ENCODE measurements around the gene RBPMS2. TPM values are rescaled to one million over a fixed set of nuclear protein-coding genes. Genes with fewer than 3 reads are reported as not detected.

RBPMS2 gene
- total RNA-seq, 2 donors from 2014 or later = 2.3 to 14.0 TPM

DNA sequence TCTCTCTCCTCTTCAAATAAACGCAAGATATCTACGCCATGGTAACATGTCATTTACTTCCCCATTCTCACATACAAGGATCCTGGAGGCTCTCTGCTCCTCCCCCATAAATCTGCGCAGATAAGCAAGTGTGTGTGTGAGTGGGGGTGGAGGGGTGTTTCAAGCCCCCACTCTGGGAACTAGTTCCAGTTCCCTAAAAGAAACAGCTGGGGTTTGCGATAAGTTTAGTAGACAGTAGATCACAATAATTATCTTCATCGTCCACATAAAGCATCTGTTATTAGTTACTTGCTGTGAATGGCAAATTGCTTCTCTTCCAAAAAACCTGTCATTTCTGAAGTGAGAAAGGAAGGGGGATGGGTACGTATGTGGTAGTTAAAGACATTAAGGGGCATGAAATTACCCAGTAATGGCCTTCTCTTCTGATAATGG is 79.8 kb downstream of the RBPMS2 start:
- whole genome bisulfite sequencing = 51% methylated on average over 6 of the region's 6 CpGs
- H3K27ac ChIP-seq = peak overlapping the region in 1 of 2 donors; percentile 8
- H3K36me3 ChIP-seq = peaks cover 0 to 2% of the 10 kb centered on the region in 2 donors
- TF ChIP-seq POLR2A (IDR thresholded peaks at IDR 0.05) (no peak), CTCF (IDR thresholded peaks at IDR 0.05) (no peak), POLR2AphosphoS5 (IDR thresholded peaks at IDR 0.05) (no peak)
- H3K27me3 ChIP-seq (replicated peaks; ENCODE audit: insufficient read depth) = no peaks in the 10 kb centered on the region
- H3K4me1 ChIP-seq (replicated peaks) = peaks cover 18% of the 10 kb centered on the region
- intact Hi-C loops (cut with DNase I) = no loop called here
- no peaks in the 10 kb centered on the region for H3K9me3 ChIP-seq
- DNase-seq (ENCODE audit: low spot score) = no peak
- no peak overlapping the region for H3K4me3 ChIP-seq

DNA sequence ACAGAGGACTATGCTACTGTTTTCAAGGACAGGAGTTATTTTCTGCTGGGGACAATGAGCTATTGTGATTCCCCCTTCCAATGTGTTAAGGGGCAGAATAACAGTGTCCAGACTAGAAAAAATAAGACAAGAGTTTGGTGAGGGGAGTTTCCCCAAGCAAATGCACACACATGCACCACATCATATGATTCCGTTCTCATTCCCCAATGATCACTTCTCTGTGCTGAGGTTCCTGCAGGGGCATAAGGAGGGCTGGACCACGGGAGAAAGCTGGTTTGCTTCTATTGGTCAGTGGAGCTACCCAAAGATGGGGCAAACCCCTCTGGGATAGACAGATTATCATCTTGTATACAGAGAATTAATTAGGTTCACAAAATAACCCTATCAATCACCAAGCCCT is 80.6 kb downstream of the RBPMS2 start:
- no peak for DNase-seq (ENCODE audit: low spot score)
- intact Hi-C loops (cut with DNase I) = no loop called here
- peaks cover 0 to 9% of the 10 kb centered on the region in 2 donors for H3K36me3 ChIP-seq
- H3K27ac ChIP-seq = no peak overlapping the region
- H3K9me3 ChIP-seq = no peaks in the 10 kb centered on the region
- no peak for TF ChIP-seq CTCF (IDR thresholded peaks at IDR 0.05)
- no peak for TF ChIP-seq POLR2A (IDR thresholded peaks at IDR 0.05)
- no peak for TF ChIP-seq POLR2AphosphoS5 (IDR thresholded peaks at IDR 0.05)
- 79% methylated on average over 2 of the region's 2 CpGs for WGBS
- H3K4me3 ChIP-seq = no peak overlapping the region
- H3K27me3 ChIP-seq (replicated peaks; ENCODE audit: insufficient read depth) = no peaks in the 10 kb centered on the region
- peaks cover 12% of the 10 kb centered on the region for H3K4me1 ChIP-seq (replicated peaks)

- intact Hi-C loops (cut with DNase I) = no loop called here
- peak; percentile 28 for DNase-seq (ENCODE audit: low spot score)
- Histone ChIP-seq H3K4me1 (replicated peaks) (peaks cover 9% of the 10 kb centered on the region), H3K27me3 (replicated peaks; ENCODE audit: insufficient read depth) (no peaks in the 10 kb centered on the region), H3K4me3 (no peak overlapping the region), H3K9me3 (no peaks in the 10 kb centered on the region), H3K36me3 (peaks cover 0 to 9% of the 10 kb centered on the region in 2 donors), H3K27ac (peak overlapping the region; percentile 30 to 35)
- TF ChIP-seq CTCF (IDR thresholded peaks at IDR 0.05) (no peak), POLR2A (IDR thresholded peaks at IDR 0.05) (no peak), POLR2AphosphoS5 (IDR thresholded peaks at IDR 0.05) (peak; percentile 58)
- 6% methylated on average over 5 of the region's 5 CpGs for WGBS
Measured at GRCh38 chr15:64693134-64693533, 82.3 kb downstream of the RBPMS2 start.

- no peak for DNase-seq (ENCODE audit: low spot score)
- Histone ChIP-seq H3K27ac (peak overlapping the region in 1 of 2 donors; percentile 22), H3K27me3 (replicated peaks; ENCODE audit: insufficient read depth) (no peaks in the 10 kb centered on the region), H3K36me3 (peaks cover 0 to 9% of the 10 kb centered on the region in 2 donors), H3K4me3 (no peak overlapping the region), H3K4me1 (replicated peaks) (peaks cover 9% of the 10 kb centered on the region), H3K9me3 (no peaks in the 10 kb centered on the region)
- TF ChIP-seq POLR2A (IDR thresholded peaks at IDR 0.05) (no peak), POLR2AphosphoS5 (IDR thresholded peaks at IDR 0.05) (no peak), CTCF (IDR thresholded peaks at IDR 0.05) (no peak)
- intact Hi-C loops (cut with DNase I) = no loop called here
- 84% methylated on average over 9 of the region's 9 CpGs for WGBS
Measured at GRCh38 chr15:64691896-64692565, 83.4 kb downstream of the RBPMS2 start.

Data from prostate gland (tissue), 2 donors.